Motor neuron (in vitro differentiated cells): ENCODE results near the gene SLC23A1. TPM values are rescaled to one million over a fixed set of nuclear protein-coding genes. Genes with fewer than 3 reads are reported as not detected.
"Not testable (repeated sequence)": the region's sequence is repeated elsewhere in the genome, so short reads cannot be mapped to it uniquely, and the experiment has no call there.

Source experiments
- ATAC-seq, 8 experiments: fragments of 200-7000 bp; cut with Tn5 transposase; replicated peaks in 6 of 8; 2 replicates each; pipeline ENCODE4 v1.8.0; 2021; ENCODE audit warnings: mild to moderate bottlenecking in 8 of 8, moderate library complexity in 8 of 8
- H3K27ac ChIP-seq, 2 donors: fragments of 250-450 bp; sonication (Bioruptor Pico); 2 replicates each; pipeline ENCODE4 v1.9.0; 2021; ENCODE audit warnings: antibody characterized with exemption in 2 of 2, mild to moderate bottlenecking in 2 of 2, moderate library complexity in 1 of 2
- H3K4me1 ChIP-seq, 2 donors: fragments of 250-450 bp; sonication (Bioruptor Pico); replicated peaks in 1 of 2; 2 replicates each; pipeline ENCODE4 v1.6.1; 2021; ENCODE audit warnings: antibody characterized with exemption in 2 of 2, mild to moderate bottlenecking in 2 of 2, moderate library complexity in 1 of 2
- H3K4me3 ChIP-seq, 5 donors: fragments of 250-450 bp; sonication (Bioruptor Pico); 2 replicates each; pipeline ENCODE4 v1.9.0; 2021; ENCODE audit warnings: antibody characterized with exemption in 5 of 5, mild to moderate bottlenecking in 5 of 5, moderate library complexity in 4 of 5
- WGBS, 10 experiments: fragments of 450-650 bp; shearing (Covaris generic); methylation state at CpG; one replicate each; pipeline ENCODE4 v1.0.0; 2022; 5-methylcytosine and 5-hydroxymethylcytosine counted together
- in situ Hi-C, 9 experiments: fragments of 400-800 bp; cut with MboI; loops; one replicate each; pipeline ENCODE4 v1.15.0; 2021; ENCODE audit warnings: low sequenced_read_pairs in 9 of 9, low pct_unique_long_range_greater_than_20kb in 2 of 9; ENCODE audit not compliant: unreplicated experiment in 9 of 9
- total RNA-seq, 8 experiments: library from RNA; unstranded; fragments of 300-600 nt; gene quantifications; 2 replicates each; pipeline versions ENCODE4 v1.2.3 to v1.2.4, GENCODE V29; 2022

The SLC23A1 gene
- total RNA-seq, 8 experiments from 2014 or later, result 0.25 to 4.1 (median 1.1) TPM

GRCh38 chr5:139368613-139369012 is 14.5 kb downstream of the SLC23A1 start:
- Histone ChIP-seq H3K4me1 (no peaks in the 10 kb centered on the region), H3K27ac (no peak overlapping the region), H3K4me3 (no peak overlapping the region)
- in situ Hi-C loops, result no loop called here
- ATAC-seq, result no peak
- WGBS, 10 experiments, result 46 to 100% (median 90%) methylated on average over 2 of the region's 2 CpGs; no CpG with 5 or more reads in 2 of the 10 experiments

GRCh38 chr5:139364466-139364865 is 18.6 kb downstream of the SLC23A1 start:
- Histone ChIP-seq H3K4me1 (no peaks in the 10 kb centered on the region), H3K4me3 (no peak overlapping the region), H3K27ac (no peak overlapping the region)
- WGBS, 10 experiments, result 71 to 100% (median 92%) methylated on average over 1 to 2 of the region's 2 CpGs; no CpG with 5 or more reads in 1 of the 10 experiments
- no peak for ATAC-seq
- in situ Hi-C loops, result no loop called here

GRCh38 chr5:139363937-139364336 is 19.2 kb downstream of the SLC23A1 start:
- 67 to 100% (median 98%) methylated on average over 1 to 2 of the region's 2 CpGs; no CpG with 5 or more reads in 2 of the 10 experiments for WGBS, 10 experiments
- Histone ChIP-seq H3K27ac (no peak overlapping the region), H3K4me1 (no peaks in the 10 kb centered on the region), H3K4me3 (no peak overlapping the region)
- ATAC-seq, result peak in 2 of 8 experiments; percentile 89 to 97
- in situ Hi-C loops, result no loop called here

GRCh38 chr5:139361835-139362429 is 21.2 kb downstream of the SLC23A1 start:
- H3K27ac ChIP-seq, result no peak overlapping the region
- ATAC-seq, result peak in 1 of 8 experiments; percentile 65
- in situ Hi-C loops, result no loop called here
- no peak overlapping the region for H3K4me3 ChIP-seq
- 30 to 95% (median 82%) methylated on average over 1 to 6 of the region's 6 CpGs; no CpG with 5 or more reads in 1 of the 10 experiments for WGBS, 10 experiments
- H3K4me1 ChIP-seq, result no peaks in the 10 kb centered on the region

GRCh38 chr5:139360384-139360783 is 22.7 kb downstream of the SLC23A1 start:
- Histone ChIP-seq H3K27ac (no peak overlapping the region), H3K4me3 (no peak overlapping the region), H3K4me1 (no peaks in the 10 kb centered on the region)
- in situ Hi-C loops, result no loop called here
- ATAC-seq, result no peak
- 85 to 100% (median 98%) methylated on average over 1 to 4 of the region's 4 CpGs; no CpG with 5 or more reads in 2 of the 10 experiments for WGBS, 10 experiments

GRCh38 chr5:139358064-139358463 is 25.0 kb downstream of the SLC23A1 start:
- no peak for ATAC-seq
- Histone ChIP-seq H3K27ac (no peak overlapping the region), H3K4me1 (no peaks in the 10 kb centered on the region), H3K4me3 (no peak overlapping the region)
- in situ Hi-C loops, result no loop called here

GRCh38 chr5:139355900-139356299 is 27.2 kb downstream of the SLC23A1 start:
- ATAC-seq, in situ Hi-C loops, H3K4me3 ChIP-seq, H3K27ac ChIP-seq, H3K4me1 ChIP-seq: not testable (repeated sequence)
- WGBS, 10 experiments, result 97 to 100% (median 100%) methylated on average over 1 to 8 of the region's 8 CpGs; no CpG with 5 or more reads in 4 of the 10 experiments

- Histone ChIP-seq H3K4me1 (no peaks in the 10 kb centered on the region), H3K27ac (no peak overlapping the region), H3K4me3 (no peak overlapping the region)
- no peak for ATAC-seq
- in situ Hi-C loops, result no loop called here
- WGBS, 10 experiments, result 56 to 100% (median 95%) methylated on average over 1 to 3 of the region's 3 CpGs
Observed at GRCh38 chr5:139354186-139354585, 28.9 kb downstream of the SLC23A1 start.

- H3K27ac ChIP-seq, in situ Hi-C loops, ATAC-seq, H3K4me3 ChIP-seq: not testable (repeated sequence)
- peaks cover 4 to 15% of the 10 kb centered on the region in 2 donors for H3K4me1 ChIP-seq
- 60 to 100% (median 97%) methylated on average over 1 to 8 of the region's 9 CpGs; no CpG with 5 or more reads in 2 of the 10 experiments for WGBS, 10 experiments
Observed at GRCh38 chr5:139347863-139348262, 35.2 kb downstream of the SLC23A1 start.

GRCh38 chr5:139345442-139345841 is 37.7 kb downstream of the SLC23A1 start:
- ATAC-seq, H3K4me3 ChIP-seq, H3K27ac ChIP-seq, in situ Hi-C loops: not testable (repeated sequence)
- WGBS, 10 experiments, result 89 to 100% (median 97%) methylated on average over 3 to 7 of the region's 8 CpGs
- peaks cover 8 to 16% of the 10 kb centered on the region in 2 donors for H3K4me1 ChIP-seq

- ATAC-seq, result no peak
- WGBS, 10 experiments, result 0 to 100% (median 100%) methylated on average over 1 of the region's 2 CpGs; no CpG with 5 or more reads in 4 of the 10 experiments
- Histone ChIP-seq H3K27ac (no peak overlapping the region), H3K4me1 (peaks cover 8 to 16% of the 10 kb centered on the region in 2 donors), H3K4me3 (no peak overlapping the region)
- in situ Hi-C loops, result no loop called here
Observed at GRCh38 chr5:139344177-139344576, 38.9 kb downstream of the SLC23A1 start.

GRCh38 chr5:139343476-139343875 is 39.6 kb downstream of the SLC23A1 start:
- Histone ChIP-seq H3K4me3 (peak overlapping the region; percentile 94 to 99 (median 95)), H3K27ac (no peak overlapping the region), H3K4me1 (peaks cover 8 to 16% of the 10 kb centered on the region in 2 donors)
- no peak for ATAC-seq
- in situ Hi-C loops, result no loop called here
- WGBS, 10 experiments, result 20 to 100% (median 84%) methylated on average over 1 to 8 of the region's 9 CpGs

- H3K4me1 ChIP-seq, result peaks cover 8 to 16% of the 10 kb centered on the region in 2 donors
- WGBS, 10 experiments, result 0% methylated on average over 1 to 10 of the region's 16 CpGs; no CpG with 5 or more reads in 3 of the 10 experiments
- H3K4me3 ChIP-seq, result peak overlapping the region; percentile 94 to 99 (median 95)
- H3K27ac ChIP-seq, result peak overlapping the region; percentile 99 to 100
- in situ Hi-C loops, result no loop called here
- no peak for ATAC-seq
Observed at GRCh38 chr5:139342423-139342723, 40.7 kb downstream of the SLC23A1 start.
